ENCODE data around the gene TSPAN18. TPM values are rescaled to one million over a fixed set of nuclear protein-coding genes. Genes with fewer than 3 reads are reported as not detected.

TSPAN18 gene
- total RNA-seq, 4 donors from 2014 or later, result 3.6 to 12.4 (median 8.2) TPM

GRCh38 chr11:44775985-44776446, 49.3 kb downstream of the TSPAN18 start:
- 70 to 73% methylated on average over 4 to 7 of the region's 7 CpGs for WGBS, 2 donors
- intact Hi-C loops (cut with DNase I), result no loop called here

GRCh38 chr11:44776551-44777208, 49.9 kb downstream of the TSPAN18 start:
- 97 to 98% methylated on average over 6 of the region's 6 CpGs for WGBS, 2 donors
- H3K4me3 ChIP-seq (replicated peaks in 1 of 3), result no peak overlapping the region
- H3K9me3 ChIP-seq, result no peaks in the 10 kb centered on the region
- no peak for DNase-seq
- peaks cover 0 to 34% of the 10 kb centered on the region in 2 donors for H3K4me1 ChIP-seq
- no peaks in the 10 kb centered on the region for H3K36me3 ChIP-seq
- H3K27me3 ChIP-seq, result no peaks in the 10 kb centered on the region
- no peak overlapping the region for H3K27ac ChIP-seq
- intact Hi-C loops (cut with DNase I), result no loop called here
- TF ChIP-seq POLR2A (IDR thresholded peaks at IDR 0.05), result no peak
- TF ChIP-seq, protein P1, sequence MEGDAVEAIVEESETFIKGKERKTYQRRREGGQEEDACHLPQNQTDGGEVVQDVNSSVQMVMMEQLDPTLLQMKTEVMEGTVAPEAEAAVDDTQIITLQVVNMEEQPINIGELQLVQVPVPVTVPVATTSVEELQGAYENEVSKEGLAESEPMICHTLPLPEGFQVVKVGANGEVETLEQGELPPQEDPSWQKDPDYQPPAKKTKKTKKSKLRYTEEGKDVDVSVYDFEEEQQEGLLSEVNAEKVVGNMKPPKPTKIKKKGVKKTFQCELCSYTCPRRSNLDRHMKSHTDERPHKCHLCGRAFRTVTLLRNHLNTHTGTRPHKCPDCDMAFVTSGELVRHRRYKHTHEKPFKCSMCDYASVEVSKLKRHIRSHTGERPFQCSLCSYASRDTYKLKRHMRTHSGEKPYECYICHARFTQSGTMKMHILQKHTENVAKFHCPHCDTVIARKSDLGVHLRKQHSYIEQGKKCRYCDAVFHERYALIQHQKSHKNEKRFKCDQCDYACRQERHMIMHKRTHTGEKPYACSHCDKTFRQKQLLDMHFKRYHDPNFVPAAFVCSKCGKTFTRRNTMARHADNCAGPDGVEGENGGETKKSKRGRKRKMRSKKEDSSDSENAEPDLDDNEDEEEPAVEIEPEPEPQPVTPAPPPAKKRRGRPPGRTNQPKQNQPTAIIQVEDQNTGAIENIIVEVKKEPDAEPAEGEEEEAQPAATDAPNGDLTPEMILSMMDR (IDR thresholded peaks at IDR 0.05), result no peak

More at GRCh38 chr11:44775985-44776446, 49.3 kb downstream of the TSPAN18 start:
- no peak for DNase-seq
- peaks cover 0 to 30% of the 10 kb centered on the region in 2 donors for H3K4me1 ChIP-seq
- no peaks in the 10 kb centered on the region for H3K27me3 ChIP-seq
- H3K27ac ChIP-seq, result no peak overlapping the region
- H3K36me3 ChIP-seq, result no peaks in the 10 kb centered on the region
- H3K9me3 ChIP-seq, result no peaks in the 10 kb centered on the region
- H3K4me3 ChIP-seq (replicated peaks in 1 of 3), result no peak overlapping the region
- no peak for TF ChIP-seq POLR2A (IDR thresholded peaks at IDR 0.05)
- TF ChIP-seq, protein P1 (IDR thresholded peaks at IDR 0.05), result no peak

- no peak for DNase-seq
- no peaks in the 10 kb centered on the region for H3K36me3 ChIP-seq
- 82 to 91% methylated on average over 6 of the region's 6 CpGs for WGBS, 2 donors
- intact Hi-C loops (cut with DNase I), result no loop called here
- no peak overlapping the region for H3K4me3 ChIP-seq (replicated peaks in 1 of 3)
- H3K9me3 ChIP-seq, result no peaks in the 10 kb centered on the region
- no peak overlapping the region for H3K27ac ChIP-seq
- H3K27me3 ChIP-seq, result no peaks in the 10 kb centered on the region
- TF ChIP-seq, protein P1 (IDR thresholded peaks at IDR 0.05), result no peak
- TF ChIP-seq POLR2A (IDR thresholded peaks at IDR 0.05), result no peak
- H3K4me1 ChIP-seq, result peaks cover 0 to 34% of the 10 kb centered on the region in 2 donors
Measured at GRCh38 chr11:44777209-44778194, 50.7 kb downstream of the TSPAN18 start.

- intact Hi-C loops (cut with DNase I), result no loop called here
- TF ChIP-seq, protein P1 (IDR thresholded peaks at IDR 0.05), result no peak
- TF ChIP-seq POLR2A (IDR thresholded peaks at IDR 0.05), result no peak
- WGBS, 2 donors, result 98 to 100% methylated on average over 3 of the region's 5 CpGs
- Histone ChIP-seq H3K36me3 (no peaks in the 10 kb centered on the region), H3K4me1 (peaks cover 0 to 32% of the 10 kb centered on the region in 2 donors), H3K27me3 (no peaks in the 10 kb centered on the region), H3K4me3 (replicated peaks in 1 of 3) (no peak overlapping the region), H3K9me3 (no peaks in the 10 kb centered on the region), H3K27ac (no peak overlapping the region)
- no peak for DNase-seq
Measured at GRCh38 chr11:44778195-44779100, 51.7 kb downstream of the TSPAN18 start.

Measured in thyroid gland (tissue), 4 donors.